ENCODE results near the gene IGF2R.

DNA sequence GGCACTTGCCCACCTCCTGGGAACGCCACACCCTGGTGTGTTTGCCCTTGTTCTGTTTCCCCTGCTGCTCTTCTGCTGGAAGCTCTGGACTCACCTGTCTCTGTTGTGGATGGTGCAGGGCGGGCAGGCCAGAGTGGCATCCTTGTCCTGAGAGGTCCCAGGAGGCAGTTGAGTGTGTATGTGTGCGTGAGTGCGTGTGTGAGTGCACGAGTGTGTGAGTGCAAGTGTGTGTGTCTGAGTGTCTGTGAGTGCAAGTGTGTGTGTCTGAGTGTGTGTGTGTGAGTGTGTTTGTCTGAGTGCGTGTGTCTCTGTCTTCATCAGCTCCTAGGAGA lies 12.2 kb downstream of the IGF2R start:
- TF ChIP-seq, protein P1, sequence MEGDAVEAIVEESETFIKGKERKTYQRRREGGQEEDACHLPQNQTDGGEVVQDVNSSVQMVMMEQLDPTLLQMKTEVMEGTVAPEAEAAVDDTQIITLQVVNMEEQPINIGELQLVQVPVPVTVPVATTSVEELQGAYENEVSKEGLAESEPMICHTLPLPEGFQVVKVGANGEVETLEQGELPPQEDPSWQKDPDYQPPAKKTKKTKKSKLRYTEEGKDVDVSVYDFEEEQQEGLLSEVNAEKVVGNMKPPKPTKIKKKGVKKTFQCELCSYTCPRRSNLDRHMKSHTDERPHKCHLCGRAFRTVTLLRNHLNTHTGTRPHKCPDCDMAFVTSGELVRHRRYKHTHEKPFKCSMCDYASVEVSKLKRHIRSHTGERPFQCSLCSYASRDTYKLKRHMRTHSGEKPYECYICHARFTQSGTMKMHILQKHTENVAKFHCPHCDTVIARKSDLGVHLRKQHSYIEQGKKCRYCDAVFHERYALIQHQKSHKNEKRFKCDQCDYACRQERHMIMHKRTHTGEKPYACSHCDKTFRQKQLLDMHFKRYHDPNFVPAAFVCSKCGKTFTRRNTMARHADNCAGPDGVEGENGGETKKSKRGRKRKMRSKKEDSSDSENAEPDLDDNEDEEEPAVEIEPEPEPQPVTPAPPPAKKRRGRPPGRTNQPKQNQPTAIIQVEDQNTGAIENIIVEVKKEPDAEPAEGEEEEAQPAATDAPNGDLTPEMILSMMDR (IDR thresholded peaks at IDR 0.05): no peak
- no peak for TF ChIP-seq POLR2AphosphoS5 (IDR thresholded peaks at IDR 0.05)
- TF ChIP-seq POLR2A (IDR thresholded peaks at IDR 0.05): no peak
